GM12878 (cell line): ENCODE results near the gene GRXCR1. TPM values are rescaled to one million over a fixed set of nuclear protein-coding genes. Genes with fewer than 3 reads are reported as not detected.

Source experiments
- ATAC-seq: fragments of 200-7000 bp; cut with Tn5 transposase; 3 replicates; pipeline ENCODE4 v1.9.1; 2020; ENCODE audit warnings: mild to moderate bottlenecking, moderate library complexity
- BruUV-seq: library from RNA; stranded (reverse); fragments of 400-500 nt; replicated peaks from 2 replicates; lab custom pipeline; 2021; lab: Mats Ljungman, UMichigan
- CTCF ChIA-PET: fragments of 300-600 bp; sonication (Branson Sonifier 250); formaldehyde crosslinking; extraction: SDS; loops from one replicate; lab custom pipeline; 2021; ENCODE audit warnings: inconsistent platforms; lab: Yijun Ruan, JAX
- POLR2A ChIA-PET: fragments of 350-600 bp; formaldehyde crosslinking; extraction: SDS; loops from one replicate; lab custom pipeline; 2021; ENCODE audit warnings: inconsistent platforms; lab: Charles Lee
- RAD21 ChIA-PET: fragments of 300-600 bp; sonication (Branson Sonifier 250); formaldehyde crosslinking; loops from one replicate; lab custom pipeline; 2023; ENCODE audit warnings: antibody characterized with exemption; ENCODE audit not compliant: unreplicated experiment; lab: Charles Lee
- SMC1A ChIA-PET: fragments of 300-600 bp; sonication (Branson Sonifier 250); formaldehyde crosslinking; loops from one replicate; lab custom pipeline; 2023; ENCODE audit not compliant: unreplicated experiment, uncharacterized antibody; lab: Charles Lee
- DNase-seq: peaks from one replicate; pipeline ENCODE4 v3.0.0-alpha.2; 2011; ENCODE audit warnings: low read depth, low spot score
- FAIRE-seq: peaks from 3 replicates; lab custom pipeline; 2011; peaks lifted over from hg19 to GRCh38; lab: Jason Lieb, UNC
- H2AFZ ChIP-seq: 2 replicates; pipeline ENCODE4 v1.6.0; 2011; ENCODE audit warnings: low read depth, low read length, control low read depth; ENCODE audit not compliant: control insufficient read depth
- H3K27ac ChIP-seq: 2 replicates; pipeline ENCODE4 v1.5.1; 2011; ENCODE audit warnings: control low read depth; ENCODE audit not compliant: control insufficient read depth, insufficient read depth
- H3K27me3 ChIP-seq, 2 experiments: replicated peaks in 1 of 2; 2 replicates each; pipeline versions ENCODE4 v1.6.0 to v1.6.1; 2011; ENCODE audit warnings: low read length in 1 of 2; ENCODE audit not compliant: control insufficient read depth in 2 of 2, insufficient read depth in 2 of 2
- H3K36me3 ChIP-seq, 2 experiments: 2 replicates each; pipeline ENCODE4 v1.5.1; 2011; ENCODE audit warnings: low read length in 1 of 2; ENCODE audit not compliant: control insufficient read depth in 2 of 2, insufficient read depth in 2 of 2
- H3K4me1 ChIP-seq: 2 replicates; pipeline ENCODE4 v1.6.1; 2011; ENCODE audit warnings: mild to moderate bottlenecking, low read length, moderate library complexity, mixed read lengths; ENCODE audit not compliant: control insufficient read depth, insufficient read depth
- H3K4me2 ChIP-seq: 2 replicates; pipeline ENCODE4 v1.6.0; 2011; ENCODE audit warnings: control low read depth; ENCODE audit not compliant: control insufficient read depth, insufficient read depth
- H3K4me3 ChIP-seq: fragments of 200-600 bp; sonication (generic); 2 replicates; pipeline ENCODE4 v1.5.1; 2016
- H3K79me2 ChIP-seq: 2 replicates; pipeline ENCODE4 v1.6.0; 2011; ENCODE audit warnings: low read length; ENCODE audit not compliant: control insufficient read depth, insufficient read depth
- H3K9ac ChIP-seq: 2 replicates; pipeline ENCODE4 v1.8.0; 2011; ENCODE audit warnings: low read length, control low read depth, mixed read lengths; ENCODE audit not compliant: control insufficient read depth, insufficient read depth
- H3K9me3 ChIP-seq: replicated peaks from 3 replicates; pipeline ENCODE4 v1.5.1; 2011; ENCODE audit warnings: mild to moderate bottlenecking, low read length; ENCODE audit not compliant: control insufficient read depth, insufficient read depth
- H4K20me1 ChIP-seq: 2 replicates; pipeline ENCODE4 v1.6.0; 2011; ENCODE audit not compliant: control insufficient read depth, insufficient read depth
- CTCF ChIP-seq, 3 experiments: IDR thresholded peaks in 2 of 3; conservative IDR thresholded peaks in 1 of 3; 2 replicates each; pipeline ENCODE4 v1.5.1; 2011; ENCODE audit warnings: low read depth in 3 of 3, low read length in 3 of 3, mild to moderate bottlenecking in 3 of 3, control low read depth in 2 of 3, moderate library complexity in 2 of 3, inconsistent platforms in 1 of 3, mixed read lengths in 1 of 3; ENCODE audit not compliant: control insufficient read depth in 2 of 3, insufficient read depth in 1 of 3; ENCODE audit errors: extremely low read depth in 1 of 3
- E4F1 ChIP-seq: fragments of 450-650 bp; IDR thresholded peaks from 2 replicates; pipeline ENCODE4 v1.6.1; 2018; ENCODE audit warnings: borderline replicate concordance, mild to moderate bottlenecking; ENCODE audit not compliant: partially characterized antibody
- EED ChIP-seq: sonication (generic); IDR thresholded peaks from 2 replicates; pipeline ENCODE4 v1.6.1; 2016; ENCODE audit warnings: antibody characterized with exemption, low read depth
- FOXM1 ChIP-seq: IDR thresholded peaks from 2 replicates; pipeline ENCODE4 v1.6.1; 2012; ENCODE audit warnings: low read depth, mild to moderate bottlenecking, inconsistent platforms, low read length, moderate library complexity
- KLF5 ChIP-seq: fragments of 450-650 bp; IDR thresholded peaks from 2 replicates; pipeline ENCODE4 v1.6.1; 2014; ENCODE audit warnings: mild to moderate bottlenecking; ENCODE audit not compliant: partially characterized antibody
- MXI1 ChIP-seq: fragments of 150-350 bp; IDR thresholded peaks from 2 replicates; pipeline ENCODE4 v1.6.1; 2011; ENCODE audit warnings: low read depth, mild to moderate bottlenecking, inconsistent platforms, low read length, improper control_type of control experiment
- NFYB ChIP-seq: IDR thresholded peaks from 2 replicates; pipeline ENCODE4 v1.6.1; 2011; ENCODE audit warnings: low read depth, mild to moderate bottlenecking, low read length, improper control_type of control experiment, moderate library complexity; ENCODE audit not compliant: insufficient read depth
- RB1 ChIP-seq: fragments of 450-650 bp; formaldehyde crosslinking; IDR thresholded peaks from 2 replicates; pipeline ENCODE4 v1.6.1; 2017; ENCODE audit warnings: mild to moderate bottlenecking, borderline replicate concordance
- SIN3A ChIP-seq: IDR thresholded peaks from 2 replicates; pipeline ENCODE4 v1.6.1; 2012; ENCODE audit warnings: low read depth, low read length, improper control_type of control experiment
- SRF ChIP-seq, 2 experiments: IDR thresholded peaks; 2 replicates each; pipeline ENCODE4 v1.6.1; 2011; ENCODE audit warnings: low read depth in 2 of 2, low read length in 2 of 2, mild to moderate bottlenecking in 1 of 2, moderate library complexity in 1 of 2
- SUPT20H ChIP-seq: IDR thresholded peaks from 2 replicates; pipeline ENCODE4 v1.6.1; 2011; ENCODE audit warnings: low read depth, mild to moderate bottlenecking, low read length, moderate library complexity, borderline replicate concordance; ENCODE audit not compliant: control insufficient read depth
- ZNF207 ChIP-seq: fragments of 450-650 bp; IDR thresholded peaks from 2 replicates; pipeline ENCODE4 v1.6.1; 2014; ENCODE audit warnings: antibody characterized with exemption, mild to moderate bottlenecking, borderline replicate concordance
- WGBS: methylation state at CpG from one replicate; pipeline ENCODE4 v1.1.6; 2016; ENCODE audit warnings: low lambda C conversion rate; ENCODE audit not compliant: insufficient replicate concordance, insufficient coverage; ENCODE audit errors: missing lambda C conversion rate; 5-methylcytosine and 5-hydroxymethylcytosine counted together
- in situ Hi-C: fragments of 300-500 bp; cut with MboI; formaldehyde crosslinking; loops from 9 replicates; pipeline ENCODE4 v1.14.3; 2018; ENCODE audit warnings: mixed read lengths
- intact Hi-C: fragments of 100-400 bp; cut with micrococcal nuclease; formaldehyde crosslinking; loops from one replicate; pipeline ENCODE4 v1.14.2; 2022; ENCODE audit not compliant: unreplicated experiment
- polyA plus RNA-seq, 11 experiments: library from polyadenylated mRNA; depleted of rRNA in 4 of 11; unstranded in 6 of 11; stranded (reverse) in 5 of 11; fragments of >200 nt; fragmentation: Nextera tagmentation in 4 of 11; fragmentation: Illumina TruSeq in 1 of 11; extraction: Ambion mirVana in 4 of 11; extraction: Trizol in 1 of 11; gene quantifications; 1 replicate in 1 of 11; 2 replicates in 10 of 11; pipeline versions ENCODE4 v1.2.1 to v1.2.3, GENCODE V29; 2011 to 2016; ENCODE audit warnings: inconsistent platforms in 2 of 11, missing spikeins in 2 of 11, low read depth in 1 of 11
- total RNA-seq, 4 experiments: library from RNA; depleted of rRNA in 3 of 4; stranded (reverse); fragments of >200 nt in 3 of 4; fragmentation: Illumina TruSeq in 1 of 4; extraction: Trizol in 1 of 4; gene quantifications; 2 replicates each; pipeline versions ENCODE4 v1.2.1 to v1.2.3, GENCODE V29; 2013 to 2021

The GRXCR1 gene
- total and polyA plus RNA-seq, 10 of the 15 experiments (the other 5 are each of a cell fraction or from before 2014, with no cell fraction given), result not detected

- TF ChIP-seq MXI1, result no peak
- no peak for TF ChIP-seq SRF (IDR thresholded peaks at IDR 0.05; ENCODE audit: low read depth in 2 of 2, low read length in 2 of 2)
- TF ChIP-seq RB1, result no peak
Observed at GRCh38 chr4:42904986-42905385, 12.5 kb downstream of the GRXCR1 start (continued).

GRCh38 chr4:42905591-42905990 lies 13.1 kb downstream of the GRXCR1 start:
- intact Hi-C loops, result no loop called here
- ATAC-seq, result no peak
- no TSS peak for BruUV-seq
- in situ Hi-C loops, result no loop called here
- no peaks in the 10 kb centered on the region for H4K20me1 ChIP-seq
- no peaks in the 10 kb centered on the region; a peak in 2 of 4 replicates for H3K27me3 ChIP-seq
- 28% methylated on average over 3 of the region's 3 CpGs for WGBS
- no peak overlapping the region for H3K4me3 ChIP-seq
- H3K4me2 ChIP-seq, result no peak overlapping the region
- POLR2A ChIA-PET, result no interaction called here
- no peak overlapping the region for H3K27ac ChIP-seq
- no peak for TF ChIP-seq NFYB
- no peak for TF ChIP-seq E4F1
- TF ChIP-seq ZNF207, result no peak
- TF ChIP-seq CTCF (IDR thresholded peaks at IDR 0.05 in 2 of 3, conservative IDR thresholded peaks at IDR 0.05 in 1 of 3; ENCODE audit: control insufficient read depth in 2 of 3, extremely low read depth in 1 of 3, insufficient read depth in 1 of 3, low read depth in 3 of 3, low read length in 3 of 3), result no peak
- no peak for TF ChIP-seq SUPT20H
- TF ChIP-seq EED, result no peak
- TF ChIP-seq KLF5, result no peak
- TF ChIP-seq FOXM1, result no peak
- TF ChIP-seq SIN3A, result no peak
- DNase-seq, result no peak
- no peaks in the 10 kb centered on the region for H3K79me2 ChIP-seq
- no peaks in the 10 kb centered on the region for H3K36me3 ChIP-seq
- RAD21 ChIA-PET, result no interaction called here
- H3K9ac ChIP-seq, result no peak overlapping the region
- CTCF ChIA-PET, result no interaction called here
- SMC1A ChIA-PET, result interaction anchor here (1.0 kb wide), 1 partner anchor 31 kb away, joined by 3 read pairs; no protein-coding TSS in a partner anchor
- H3K9me3 ChIP-seq, result no peaks in the 10 kb centered on the region
- H3K4me1 ChIP-seq, result no peaks in the 10 kb centered on the region
- H2AFZ ChIP-seq, result no peak overlapping the region
- FAIRE-seq, result no peak
